HepG2 (cell line): ENCODE data around the gene PLA2R1. TPM values are rescaled to one million over a fixed set of nuclear protein-coding genes. Genes with fewer than 3 reads are reported as not detected.
A peak's percentile ranks its signal among the peaks of the same experiment; 100 is the strongest.

Experiments
- CEBPB ChIP-seq: IDR thresholded peaks from 2 replicates; pipeline ENCODE4 v1.6.1; 2011; ENCODE audit warnings: low read depth, low read length, improper control_type of control experiment, borderline replicate concordance
- CEBPG ChIP-seq: IDR thresholded peaks from 2 replicates; pipeline ENCODE4 v1.6.1; 2016
- HNF4G ChIP-seq, 2 experiments: sonication (generic) in 1 of 2; formaldehyde crosslinking in 1 of 2; IDR thresholded peaks; 2 replicates each; pipeline versions ENCODE4 v1.4.0 to v1.6.1; 2011 to 2020; ENCODE audit warnings: borderline replicate concordance in 2 of 2, low read depth in 2 of 2, mild to moderate bottlenecking in 2 of 2, low read length in 1 of 2, missing genetic modification reagents in 1 of 2, moderate library complexity in 1 of 2
- KLF9 ChIP-seq: IDR thresholded peaks from 2 replicates; pipeline ENCODE4 v1.6.1; 2016; ENCODE audit warnings: low read depth
- MZF1 ChIP-seq: sonication (generic); formaldehyde crosslinking; IDR thresholded peaks from 2 replicates; pipeline ENCODE4 v1.8.1; 2023; ENCODE audit warnings: mild to moderate bottlenecking, missing genetic modification reagents, borderline replicate concordance
- NFE2L2 ChIP-seq: fragments of 150-350 bp; IDR thresholded peaks from 2 replicates; pipeline ENCODE4 v1.6.1; 2014; ENCODE audit warnings: low read length
- NR2C2 ChIP-seq: sonication (generic); formaldehyde crosslinking; IDR thresholded peaks from 2 replicates; pipeline ENCODE4 v1.4.0; 2020; ENCODE audit warnings: missing genetic modification reagents, mild to moderate bottlenecking, moderate library complexity, borderline replicate concordance
- REST ChIP-seq, 2 experiments: IDR thresholded peaks; 2 replicates each; pipeline ENCODE4 v1.6.1; 2011 to 2012; ENCODE audit warnings: low read length in 2 of 2, borderline replicate concordance in 1 of 2, low read depth in 1 of 2, mild to moderate bottlenecking in 1 of 2, moderate library complexity in 1 of 2
- SETDB1 ChIP-seq: sonication (generic); formaldehyde crosslinking; IDR thresholded peaks from 2 replicates; pipeline ENCODE4 v1.5.1; 2020; ENCODE audit warnings: missing genetic modification reagents, mild to moderate bottlenecking, borderline replicate concordance
- SIX1 ChIP-seq: sonication (generic); formaldehyde crosslinking; IDR thresholded peaks from 2 replicates; pipeline ENCODE4 v1.4.0; 2020; ENCODE audit warnings: missing genetic modification reagents, borderline replicate concordance
- SMC3 ChIP-seq: IDR thresholded peaks from 2 replicates; pipeline ENCODE4 v1.6.1; 2011; ENCODE audit warnings: low read length, improper control_type of control experiment
- ZKSCAN8 ChIP-seq: IDR thresholded peaks from 2 replicates; pipeline ENCODE4 v1.6.1; 2016; ENCODE audit warnings: borderline replicate concordance, missing genetic modification reagents, missing compliant biosample characterization
- ZNF264 ChIP-seq: sonication (generic); formaldehyde crosslinking; IDR thresholded peaks from 2 replicates; pipeline ENCODE4 v1.4.0; 2020; ENCODE audit warnings: missing genetic modification reagents
- ZNF282 ChIP-seq: fragments of 450-650 bp; IDR thresholded peaks from 2 replicates; pipeline ENCODE4 v1.6.1; 2018; ENCODE audit not compliant: partially characterized antibody
- ZNF607 ChIP-seq: sonication (generic); formaldehyde crosslinking; IDR thresholded peaks from 2 replicates; pipeline ENCODE4 v1.5.1; 2020; ENCODE audit warnings: missing genetic modification reagents, mild to moderate bottlenecking, borderline replicate concordance
- ZNF672 ChIP-seq: sonication (generic); formaldehyde crosslinking; IDR thresholded peaks from 2 replicates; pipeline ENCODE4 v1.8.1; 2022; ENCODE audit warnings: missing genetic modification reagents
- ZNF7 ChIP-seq: IDR thresholded peaks from 2 replicates; pipeline ENCODE4 v1.6.1; 2016; ENCODE audit warnings: missing biosample characterization, missing genetic modification reagents
- ZNF776 ChIP-seq: sonication (generic); formaldehyde crosslinking; IDR thresholded peaks from 2 replicates; pipeline ENCODE4 v1.4.0; 2020; ENCODE audit warnings: mild to moderate bottlenecking, missing genetic modification reagents
- polyA plus RNA-seq, 8 experiments: library from polyadenylated mRNA; depleted of rRNA in 3 of 8; stranded (reverse) in 7 of 8; unstranded in 1 of 8; fragments of >200 nt; fragmentation: Illumina TruSeq in 4 of 8; extraction: Trizol in 4 of 8; gene quantifications; 2 replicates each; pipeline versions ENCODE4 v1.2.1 to v1.2.3, GENCODE V29; 2011 to 2016; ENCODE audit warnings: low read depth in 4 of 8, missing spikeins in 1 of 8, mixed read lengths in 1 of 8; ENCODE audit not compliant: insufficient read depth in 1 of 8
- total RNA-seq, 5 experiments: library from RNA; depleted of rRNA; stranded (reverse); fragments of >200 nt; fragmentation: Illumina TruSeq; extraction: Trizol; gene quantifications; 2 replicates each; pipeline ENCODE4 v1.2.3, GENCODE V29; 2016; ENCODE audit warnings: low read depth in 1 of 5
- TF ChIP-seq, protein P1 (sequence below): sonication (generic); formaldehyde crosslinking; IDR thresholded peaks from 2 replicates; pipeline ENCODE4 v1.9.0; 2021; ENCODE audit warnings: mild to moderate bottlenecking, missing genetic modification reagents

The PLA2R1 gene
- total and polyA plus RNA-seq, 2 of the 13 experiments (the other 11 are each of a cell fraction or from before 2014, with no cell fraction given), result not detected

DNA sequence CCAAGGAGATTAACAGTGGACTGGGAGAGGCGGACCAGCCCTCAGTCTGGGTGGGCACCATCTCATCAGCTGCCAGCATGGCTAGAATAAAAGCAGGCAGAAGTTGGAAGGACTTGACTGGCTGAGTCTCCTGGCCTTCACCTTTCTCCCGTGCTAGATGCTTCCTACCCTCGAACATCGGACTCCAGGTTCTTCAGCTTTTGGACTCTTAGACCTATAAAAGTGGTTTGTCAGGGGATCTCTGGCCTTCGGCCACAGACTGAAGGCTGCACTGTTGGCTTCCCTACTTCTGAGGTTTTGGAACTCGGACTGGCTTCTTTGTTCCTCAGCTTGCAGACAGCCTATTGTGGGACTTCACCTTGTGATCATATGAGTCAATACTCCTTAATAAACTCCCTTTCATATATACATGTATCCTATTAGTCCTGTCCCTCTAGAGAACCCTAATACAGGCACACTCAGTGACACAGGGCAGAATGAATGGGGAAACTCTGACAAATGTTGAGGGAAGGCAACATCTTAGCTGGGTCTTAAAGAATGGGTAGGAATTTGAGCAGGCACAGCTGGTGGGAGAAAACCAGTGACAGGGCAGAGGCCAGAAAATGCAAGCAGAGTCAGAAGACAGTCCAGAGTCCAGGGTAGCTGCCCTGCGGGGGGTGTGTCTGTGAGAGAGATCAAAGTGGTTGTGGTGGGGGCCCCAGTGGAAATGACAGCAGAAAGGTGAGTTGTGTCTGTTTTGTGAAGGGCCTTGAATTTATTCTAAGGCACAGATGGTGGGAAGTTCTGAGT lies 156.3 kb downstream of the PLA2R1 start (continued):
- TF ChIP-seq, protein P1, sequence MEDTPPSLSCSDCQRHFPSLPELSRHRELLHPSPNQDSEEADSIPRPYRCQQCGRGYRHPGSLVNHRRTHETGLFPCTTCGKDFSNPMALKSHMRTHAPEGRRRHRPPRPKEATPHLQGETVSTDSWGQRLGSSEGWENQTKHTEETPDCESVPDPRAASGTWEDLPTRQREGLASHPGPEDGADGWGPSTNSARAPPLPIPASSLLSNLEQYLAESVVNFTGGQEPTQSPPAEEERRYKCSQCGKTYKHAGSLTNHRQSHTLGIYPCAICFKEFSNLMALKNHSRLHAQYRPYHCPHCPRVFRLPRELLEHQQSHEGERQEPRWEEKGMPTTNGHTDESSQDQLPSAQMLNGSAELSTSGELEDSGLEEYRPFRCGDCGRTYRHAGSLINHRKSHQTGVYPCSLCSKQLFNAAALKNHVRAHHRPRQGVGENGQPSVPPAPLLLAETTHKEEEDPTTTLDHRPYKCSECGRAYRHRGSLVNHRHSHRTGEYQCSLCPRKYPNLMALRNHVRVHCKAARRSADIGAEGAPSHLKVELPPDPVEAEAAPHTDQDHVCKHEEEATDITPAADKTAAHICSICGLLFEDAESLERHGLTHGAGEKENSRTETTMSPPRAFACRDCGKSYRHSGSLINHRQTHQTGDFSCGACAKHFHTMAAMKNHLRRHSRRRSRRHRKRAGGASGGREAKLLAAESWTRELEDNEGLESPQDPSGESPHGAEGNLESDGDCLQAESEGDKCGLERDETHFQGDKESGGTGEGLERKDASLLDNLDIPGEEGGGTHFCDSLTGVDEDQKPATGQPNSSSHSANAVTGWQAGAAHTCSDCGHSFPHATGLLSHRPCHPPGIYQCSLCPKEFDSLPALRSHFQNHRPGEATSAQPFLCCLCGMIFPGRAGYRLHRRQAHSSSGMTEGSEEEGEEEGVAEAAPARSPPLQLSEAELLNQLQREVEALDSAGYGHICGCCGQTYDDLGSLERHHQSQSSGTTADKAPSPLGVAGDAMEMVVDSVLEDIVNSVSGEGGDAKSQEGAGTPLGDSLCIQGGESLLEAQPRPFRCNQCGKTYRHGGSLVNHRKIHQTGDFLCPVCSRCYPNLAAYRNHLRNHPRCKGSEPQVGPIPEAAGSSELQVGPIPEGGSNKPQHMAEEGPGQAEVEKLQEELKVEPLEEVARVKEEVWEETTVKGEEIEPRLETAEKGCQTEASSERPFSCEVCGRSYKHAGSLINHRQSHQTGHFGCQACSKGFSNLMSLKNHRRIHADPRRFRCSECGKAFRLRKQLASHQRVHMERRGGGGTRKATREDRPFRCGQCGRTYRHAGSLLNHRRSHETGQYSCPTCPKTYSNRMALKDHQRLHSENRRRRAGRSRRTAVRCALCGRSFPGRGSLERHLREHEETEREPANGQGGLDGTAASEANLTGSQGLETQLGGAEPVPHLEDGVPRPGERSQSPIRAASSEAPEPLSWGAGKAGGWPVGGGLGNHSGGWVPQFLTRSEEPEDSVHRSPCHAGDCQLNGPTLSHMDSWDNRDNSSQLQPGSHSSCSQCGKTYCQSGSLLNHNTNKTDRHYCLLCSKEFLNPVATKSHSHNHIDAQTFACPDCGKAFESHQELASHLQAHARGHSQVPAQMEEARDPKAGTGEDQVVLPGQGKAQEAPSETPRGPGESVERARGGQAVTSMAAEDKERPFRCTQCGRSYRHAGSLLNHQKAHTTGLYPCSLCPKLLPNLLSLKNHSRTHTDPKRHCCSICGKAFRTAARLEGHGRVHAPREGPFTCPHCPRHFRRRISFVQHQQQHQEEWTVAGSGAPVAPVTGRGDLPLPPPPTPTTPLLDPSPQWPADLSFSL (CRISPR knock-in tag), result no peak; the same call in 1 of the 2 replicates
- 0 out of 2 replicates have a peak, but pooled peaks have one; percentile 32 for TF ChIP-seq KLF9 (CRISPR knock-in tag)
- TF ChIP-seq SMC3, result no peak
- TF ChIP-seq ZNF607, result 0 out of 2 replicates have a peak, but pooled peaks have one; percentile 47
- 0 out of 2 replicates have a peak, but pooled peaks have one; percentile 17 for TF ChIP-seq CEBPG (CRISPR knock-in tag)
- no peak for TF ChIP-seq NFE2L2
- TF ChIP-seq ZNF672, result no peak
- 0 out of 2 replicates have a peak, but pooled peaks have one; percentile 44 for TF ChIP-seq SIX1 (CRISPR knock-in tag)
- TF ChIP-seq NR2C2 (CRISPR knock-in tag), result no peak
- no peak for TF ChIP-seq ZNF282
- peak; percentile 98 for TF ChIP-seq HNF4G (IDR thresholded peaks at IDR 0.05; ENCODE audit: borderline replicate concordance, low read depth, low read length)
- TF ChIP-seq HNF4G (CRISPR knock-in tag; IDR thresholded peaks at IDR 0.05; ENCODE audit: borderline replicate concordance, low read depth), result peak; percentile 77; the same call in 1 of the 2 replicates
- no peak; the same call in 1 of the 2 replicates for TF ChIP-seq ZKSCAN8 (CRISPR knock-in tag)
- TF ChIP-seq REST (IDR thresholded peaks at IDR 0.05; ENCODE audit: borderline replicate concordance in 1 of 2, low read depth in 1 of 2, low read length in 2 of 2), result peak in 1 of 2 experiments; percentile 14; a peak in 1 of 4 replicates
- peak; percentile 74; the same call in 1 of the 2 replicates for TF ChIP-seq ZNF7
- no peak for TF ChIP-seq CEBPB
- no peak for TF ChIP-seq ZNF776
- TF ChIP-seq MZF1 (CRISPR knock-in tag), result no peak
- peak; percentile 67; the same call in 1 of the 2 replicates for TF ChIP-seq ZNF264 (CRISPR knock-in tag)
- no peak for TF ChIP-seq SETDB1
